ENCODE data around the gene LRRTM3. TPM values are rescaled to one million over a fixed set of nuclear protein-coding genes. Genes with fewer than 3 reads are reported as not detected.

Gene LRRTM3
- total RNA-seq, 2 experiments from 2014 or later: not detected

GRCh38 chr10:67043041-67043440, 117.2 kb downstream of the LRRTM3 start:
- Mint-ChIP-seq H3K36me3 (ENCODE audit: low read depth) (no peaks in the 10 kb centered on the region), H3K27ac (no peak overlapping the region), H3K27me3 (peaks cover 2% of the 10 kb centered on the region), H3K9me3 (ENCODE audit: low read depth) (no peaks in the 10 kb centered on the region), H3K4me3 (no peak overlapping the region), H3K4me1 (no peaks in the 10 kb centered on the region)
- no peak for ATAC-seq
- ChIA-PET CTCF (interaction anchor here (0.7 to 0.8 kb wide), 2 partner anchors 83 to 654 kb away, joined by 3 read pairs; no protein-coding TSS in a partner anchor), POLR2A (no interaction called here)
- no peak for DNase-seq
- intact Hi-C loops (cut with DNase I, micrococcal nuclease): no loop called here

DNA sequence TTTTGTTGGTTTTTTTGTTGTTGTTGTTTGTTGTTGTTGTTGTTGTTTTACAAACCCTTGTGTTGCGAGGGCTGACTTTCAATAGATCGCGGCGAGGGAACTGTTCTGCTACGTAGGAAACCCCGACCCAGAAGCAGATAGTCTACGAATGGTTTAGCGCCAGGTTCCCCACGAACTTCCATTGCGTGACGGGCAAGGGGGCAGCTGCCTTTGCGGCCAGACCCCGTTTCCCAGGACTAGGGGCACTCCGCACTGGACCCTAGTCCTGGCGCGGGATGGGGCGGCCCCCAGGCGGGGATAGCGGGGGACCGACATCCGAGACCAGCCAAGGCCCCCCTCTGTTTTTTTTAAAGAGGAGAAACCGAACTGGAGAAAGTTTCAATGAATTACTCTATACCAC, 119.6 kb downstream of the LRRTM3 start:
- CTCF ChIA-PET: interaction anchor here (0.5 to 0.7 kb wide), 2 partner anchors 29 to 477 kb away, joined by 3 to 4 read pairs; no protein-coding TSS in a partner anchor
- no peak overlapping the region for H3K4me3 Mint-ChIP-seq
- no peak for DNase-seq
- no peaks in the 10 kb centered on the region for H3K4me1 Mint-ChIP-seq
- H3K9me3 Mint-ChIP-seq (ENCODE audit: low read depth): no peaks in the 10 kb centered on the region
- H3K27me3 Mint-ChIP-seq: peaks cover 2% of the 10 kb centered on the region
- no peak for ATAC-seq
- H3K36me3 Mint-ChIP-seq (ENCODE audit: low read depth): no peaks in the 10 kb centered on the region
- H3K27ac Mint-ChIP-seq: no peak overlapping the region
- POLR2A ChIA-PET: no interaction called here
- intact Hi-C loops (cut with DNase I, micrococcal nuclease): no loop called here

DNA sequence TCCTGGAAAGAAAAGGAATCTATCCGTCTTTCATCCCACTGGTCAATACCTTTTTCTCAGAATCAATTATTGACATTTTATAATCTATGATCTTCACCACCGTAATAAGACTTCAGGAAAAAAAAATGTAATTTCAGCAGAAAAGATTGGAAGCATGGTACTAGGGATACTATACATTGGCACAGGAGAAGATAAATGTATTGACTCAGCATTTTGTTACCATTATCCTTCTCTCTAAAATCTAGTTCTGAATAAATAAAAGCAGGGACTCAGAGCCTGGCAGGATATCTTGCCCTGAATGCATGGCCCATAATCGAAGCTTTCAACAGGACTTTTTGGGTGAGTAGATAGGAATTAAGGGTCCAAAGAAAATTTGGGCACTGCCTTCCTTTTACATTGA, 120.7 kb downstream of the LRRTM3 start:
- CTCF ChIA-PET: no interaction called here
- Mint-ChIP-seq H3K4me3 (no peak overlapping the region), H3K9me3 (ENCODE audit: low read depth) (no peaks in the 10 kb centered on the region), H3K27ac (no peak overlapping the region), H3K36me3 (ENCODE audit: low read depth) (no peaks in the 10 kb centered on the region), H3K27me3 (peaks cover 2% of the 10 kb centered on the region), H3K4me1 (no peaks in the 10 kb centered on the region)
- POLR2A ChIA-PET: no interaction called here
- ATAC-seq (no peak), DNase-seq (no peak)
- intact Hi-C loops (cut with DNase I, micrococcal nuclease): no loop called here

DNA sequence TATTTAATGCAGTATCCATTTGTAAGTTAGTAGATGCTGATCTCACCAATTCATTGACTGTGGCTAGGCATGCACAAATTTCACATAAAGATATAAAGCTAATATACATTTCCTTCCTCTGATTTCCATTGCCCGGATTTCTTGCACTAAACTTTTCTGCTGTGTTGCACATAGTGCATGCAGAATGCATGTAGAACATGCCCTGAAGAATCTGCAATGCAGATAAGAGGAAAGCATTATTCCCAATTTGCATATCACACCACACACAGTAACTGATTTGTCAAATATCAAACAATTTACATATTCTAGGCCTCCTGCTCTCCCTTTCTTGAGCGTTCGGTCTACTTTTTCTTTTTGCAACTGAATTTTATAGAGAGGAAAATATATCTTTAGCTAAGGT, 124.2 kb downstream of the LRRTM3 start:
- Mint-ChIP-seq H3K4me3 (no peak overlapping the region), H3K9me3 (ENCODE audit: low read depth) (no peaks in the 10 kb centered on the region), H3K4me1 (no peaks in the 10 kb centered on the region), H3K36me3 (ENCODE audit: low read depth) (no peaks in the 10 kb centered on the region), H3K27me3 (peaks cover 2% of the 10 kb centered on the region), H3K27ac (no peak overlapping the region)
- CTCF ChIA-PET: no interaction called here
- ATAC-seq: no peak
- intact Hi-C loops (cut with DNase I, micrococcal nuclease): no loop called here
- POLR2A ChIA-PET: interaction anchor here (0.5 kb wide), 1 partner anchor 14 kb away, joined by 6 read pairs; no protein-coding TSS in a partner anchor
- no peak for DNase-seq

DNA sequence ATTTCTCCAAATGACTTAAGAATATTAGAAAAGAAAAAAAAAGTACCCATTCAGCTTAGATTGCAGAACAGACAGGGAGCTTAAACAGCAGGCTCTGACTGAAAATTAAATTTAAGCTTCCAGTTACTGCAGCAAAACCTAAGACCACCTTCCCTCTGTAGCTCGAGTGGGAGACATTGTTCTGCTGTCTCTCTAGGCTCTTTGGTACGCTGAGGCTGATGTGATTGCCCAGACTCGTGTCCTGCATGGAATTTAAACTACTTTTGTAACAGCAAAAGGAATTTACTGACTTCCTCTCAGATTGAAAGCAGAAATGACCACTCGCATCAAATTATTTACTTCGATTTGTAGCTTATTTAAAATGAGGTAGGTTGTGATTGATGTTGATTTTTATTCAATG, 124.6 kb downstream of the LRRTM3 start:
- CTCF ChIA-PET: no interaction called here
- Mint-ChIP-seq H3K4me3 (no peak overlapping the region), H3K27me3 (peaks cover 2% of the 10 kb centered on the region), H3K27ac (no peak overlapping the region), H3K36me3 (ENCODE audit: low read depth) (no peaks in the 10 kb centered on the region), H3K9me3 (ENCODE audit: low read depth) (no peaks in the 10 kb centered on the region), H3K4me1 (no peaks in the 10 kb centered on the region)
- ATAC-seq (no peak), DNase-seq (no peak)
- POLR2A ChIA-PET: interaction anchor here (0.5 kb wide), 1 partner anchor 14 kb away, joined by 6 read pairs; no protein-coding TSS in a partner anchor
- intact Hi-C loops (cut with DNase I, micrococcal nuclease): no loop called here

- no peak overlapping the region for H3K27ac Mint-ChIP-seq
- intact Hi-C loops (cut with DNase I, micrococcal nuclease): no loop called here
- CTCF ChIA-PET: no interaction called here
Measured at GRCh38 chr10:67072654-67073053, 146.8 kb downstream of the LRRTM3 start.

DNA sequence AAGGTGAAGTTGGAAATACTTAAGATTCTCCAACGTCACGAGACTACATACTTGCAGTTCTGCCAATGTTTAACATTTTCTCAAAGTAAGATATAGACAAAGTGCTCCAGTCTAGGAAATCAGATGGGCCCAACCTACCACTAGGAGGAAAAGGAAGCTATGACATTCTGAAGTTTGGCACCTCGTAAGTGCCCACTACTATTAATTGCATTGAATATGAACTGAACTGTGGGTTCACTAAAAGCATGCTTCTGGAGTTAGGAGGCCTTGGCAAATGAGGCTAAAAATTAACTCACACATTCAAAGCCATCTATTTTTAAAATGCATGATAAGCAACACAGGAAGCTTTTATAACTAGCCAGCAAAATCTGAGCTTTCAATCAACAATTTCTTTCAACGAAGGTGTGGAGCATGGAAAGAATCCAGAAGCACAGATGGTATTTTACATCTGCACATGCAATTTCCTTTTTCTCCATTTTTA, 149.7 kb downstream of the LRRTM3 start:
- Mint-ChIP-seq H3K9me3 (ENCODE audit: low read depth) (no peaks in the 10 kb centered on the region), H3K4me1 (no peaks in the 10 kb centered on the region), H3K27ac (no peak overlapping the region), H3K4me3 (no peak overlapping the region), H3K27me3 (peaks cover 4% of the 10 kb centered on the region), H3K36me3 (ENCODE audit: low read depth) (no peaks in the 10 kb centered on the region)
- POLR2A ChIA-PET: no interaction called here
- no peak for DNase-seq
- no peak for ATAC-seq
- intact Hi-C loops (cut with DNase I, micrococcal nuclease): no loop called here
- CTCF ChIA-PET: no interaction called here

More at GRCh38 chr10:67072654-67073053, 146.8 kb downstream of the LRRTM3 start:
- ATAC-seq (no peak), DNase-seq (no peak)
- H3K4me3 Mint-ChIP-seq: no peak overlapping the region
- POLR2A ChIA-PET: no interaction called here
- no peaks in the 10 kb centered on the region for H3K27me3 Mint-ChIP-seq
- no peaks in the 10 kb centered on the region for H3K4me1 Mint-ChIP-seq
- H3K36me3 Mint-ChIP-seq (ENCODE audit: low read depth): no peaks in the 10 kb centered on the region
- no peaks in the 10 kb centered on the region for H3K9me3 Mint-ChIP-seq (ENCODE audit: low read depth)

DNA sequence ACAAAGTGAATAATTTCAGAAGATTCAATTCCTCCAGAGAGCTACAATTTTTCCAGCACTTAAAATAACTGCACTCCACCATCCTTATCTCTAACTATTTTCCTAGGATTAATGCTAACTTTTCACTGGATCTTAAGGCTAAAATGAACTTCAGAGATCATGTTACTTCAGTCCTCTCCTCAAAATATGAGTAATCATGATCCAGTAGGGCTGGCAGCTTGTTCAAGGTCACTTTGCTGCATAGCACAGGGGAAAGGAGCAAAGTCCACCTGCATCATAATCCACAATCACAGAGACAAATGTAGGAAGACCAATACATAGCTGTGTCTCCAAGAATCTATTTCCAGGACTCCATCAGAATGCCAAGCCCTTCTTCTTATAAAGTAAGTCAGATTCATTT, 150.3 kb downstream of the LRRTM3 start:
- CTCF ChIA-PET: no interaction called here
- H3K27me3 Mint-ChIP-seq: peaks cover 4% of the 10 kb centered on the region
- no peaks in the 10 kb centered on the region for H3K36me3 Mint-ChIP-seq (ENCODE audit: low read depth)
- intact Hi-C loops (cut with DNase I, micrococcal nuclease): no loop called here
- no peak overlapping the region for H3K4me3 Mint-ChIP-seq
- ATAC-seq (no peak), DNase-seq (no peak)
- POLR2A ChIA-PET: no interaction called here
- no peaks in the 10 kb centered on the region for H3K4me1 Mint-ChIP-seq
- no peaks in the 10 kb centered on the region for H3K9me3 Mint-ChIP-seq (ENCODE audit: low read depth)
- H3K27ac Mint-ChIP-seq: no peak overlapping the region

- Mint-ChIP-seq H3K9me3 (ENCODE audit: low read depth) (no peaks in the 10 kb centered on the region), H3K27me3 (peaks cover 4% of the 10 kb centered on the region), H3K27ac (no peak overlapping the region), H3K4me3 (no peak overlapping the region), H3K4me1 (no peaks in the 10 kb centered on the region), H3K36me3 (ENCODE audit: low read depth) (no peaks in the 10 kb centered on the region)
- DNase-seq: no peak
- intact Hi-C loops (cut with DNase I, micrococcal nuclease): no loop called here
- POLR2A ChIA-PET: no interaction called here
- CTCF ChIA-PET: no interaction called here
- ATAC-seq: no peak
Measured at GRCh38 chr10:67077376-67077775, 151.5 kb downstream of the LRRTM3 start.

- ChIA-PET POLR2A (no interaction called here), CTCF (no interaction called here)
- DNase-seq: no peak
- no peak for ATAC-seq
- no peak overlapping the region for H3K4me3 Mint-ChIP-seq
- intact Hi-C loops (cut with DNase I, micrococcal nuclease): no loop called here
- H3K27me3 Mint-ChIP-seq: peaks cover 4% of the 10 kb centered on the region
- H3K27ac Mint-ChIP-seq: no peak overlapping the region
- H3K9me3 Mint-ChIP-seq (ENCODE audit: low read depth): no peaks in the 10 kb centered on the region
- no peaks in the 10 kb centered on the region for H3K4me1 Mint-ChIP-seq
- H3K36me3 Mint-ChIP-seq (ENCODE audit: low read depth): no peaks in the 10 kb centered on the region
Measured at GRCh38 chr10:67079126-67079525, 153.3 kb downstream of the LRRTM3 start.

GRCh38 chr10:67086327-67087134, 160.7 kb downstream of the LRRTM3 start:
- Mint-ChIP-seq H3K36me3 (ENCODE audit: low read depth) (no peaks in the 10 kb centered on the region), H3K4me3 (no peak overlapping the region), H3K9me3 (ENCODE audit: low read depth) (no peaks in the 10 kb centered on the region), H3K4me1 (no peaks in the 10 kb centered on the region), H3K27me3 (no peaks in the 10 kb centered on the region), H3K27ac (no peak overlapping the region)
- intact Hi-C loops (cut with DNase I, micrococcal nuclease): no loop called here
- POLR2A ChIA-PET: no interaction called here
- CTCF ChIA-PET: no interaction called here
- ATAC-seq (no peak), DNase-seq (no peak)

DNA sequence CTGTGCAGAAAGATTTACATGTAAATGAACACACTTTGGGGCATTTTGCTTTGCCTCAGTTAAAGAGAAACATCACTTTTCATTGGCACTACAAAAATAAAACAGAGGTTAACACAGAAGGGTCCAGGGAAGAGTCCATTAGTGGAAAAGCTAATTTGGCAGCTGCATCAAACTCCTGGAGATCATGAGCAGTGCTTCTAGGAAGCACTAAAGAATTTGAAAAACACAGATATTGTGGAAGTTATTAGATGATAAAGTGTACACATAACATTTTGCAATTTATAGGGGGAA, 161.2 kb downstream of the LRRTM3 start:
- H3K4me1 Mint-ChIP-seq: no peaks in the 10 kb centered on the region
- H3K27ac Mint-ChIP-seq: no peak overlapping the region
- intact Hi-C loops (cut with DNase I, micrococcal nuclease): no loop called here
- no peak for ATAC-seq
- ChIA-PET CTCF (no interaction called here), POLR2A (no interaction called here)
- H3K9me3 Mint-ChIP-seq (ENCODE audit: low read depth): no peaks in the 10 kb centered on the region
- H3K36me3 Mint-ChIP-seq (ENCODE audit: low read depth): no peaks in the 10 kb centered on the region
- H3K27me3 Mint-ChIP-seq: no peaks in the 10 kb centered on the region
- H3K4me3 Mint-ChIP-seq: no peak overlapping the region
- no peak for DNase-seq
